SIG-M5 treated with dmso at 0.1 percent for 504 hours (cell line): ENCODE results near the gene NEUROD2.

Experiments
- DNase-seq: peaks from one replicate; lab custom pipeline; 2025; ENCODE audit not compliant: unreplicated experiment; lab: John Stamatoyannopoulos, UW

NEUROD2 gene

DNA sequence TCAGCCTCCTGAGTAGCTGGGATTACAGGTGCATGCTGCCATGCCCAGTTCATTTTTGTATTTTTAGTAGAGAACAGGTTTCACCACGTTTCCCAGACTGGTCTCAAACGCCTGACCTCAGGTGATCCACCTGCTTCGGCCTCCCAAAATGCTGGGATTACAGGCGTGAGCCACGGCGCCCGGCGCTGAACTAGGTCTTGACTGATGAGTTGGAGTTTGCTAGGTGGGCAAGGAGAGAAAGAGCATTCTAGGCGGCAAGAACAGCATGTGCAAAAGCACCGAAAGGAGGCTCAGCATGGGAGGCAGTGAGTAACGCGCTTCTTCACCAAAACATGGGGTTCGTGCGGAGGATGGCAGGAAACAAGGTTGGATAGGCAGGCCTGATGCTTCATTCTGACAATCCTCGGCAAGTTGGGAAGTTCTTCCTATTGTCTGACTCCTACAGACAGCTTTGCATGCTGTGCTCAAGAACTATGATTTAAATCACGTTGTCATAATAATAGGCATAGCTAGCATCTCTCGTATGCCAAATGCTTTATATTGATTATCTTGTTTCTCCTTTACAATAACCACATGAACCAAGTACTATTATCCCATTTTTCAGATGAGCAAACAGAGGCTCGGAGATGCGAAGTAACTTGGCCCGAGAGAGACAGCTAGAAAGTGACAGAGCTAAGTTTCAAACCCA is 26.5 kb downstream of the NEUROD2 start:
- no peak for DNase-seq

DNA sequence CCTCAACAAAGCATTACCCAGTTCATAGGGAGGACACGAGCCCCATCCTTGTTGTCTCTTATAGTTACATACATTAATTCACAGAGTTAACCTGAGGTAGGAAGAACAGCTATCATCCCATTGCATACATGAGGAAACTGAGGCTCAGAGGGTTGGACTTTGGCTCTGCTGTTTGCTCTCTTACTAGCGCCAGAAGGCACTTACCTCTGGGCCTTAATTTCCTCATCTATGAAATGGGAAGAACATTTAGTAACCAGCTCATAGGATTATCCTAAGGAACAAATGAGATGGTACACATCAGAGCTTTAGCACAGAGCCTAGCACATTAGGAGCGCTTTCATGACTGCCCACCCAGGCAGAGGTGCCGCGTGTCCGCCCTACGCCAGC is 27.6 kb downstream of the NEUROD2 start:
- no peak for DNase-seq

DNA sequence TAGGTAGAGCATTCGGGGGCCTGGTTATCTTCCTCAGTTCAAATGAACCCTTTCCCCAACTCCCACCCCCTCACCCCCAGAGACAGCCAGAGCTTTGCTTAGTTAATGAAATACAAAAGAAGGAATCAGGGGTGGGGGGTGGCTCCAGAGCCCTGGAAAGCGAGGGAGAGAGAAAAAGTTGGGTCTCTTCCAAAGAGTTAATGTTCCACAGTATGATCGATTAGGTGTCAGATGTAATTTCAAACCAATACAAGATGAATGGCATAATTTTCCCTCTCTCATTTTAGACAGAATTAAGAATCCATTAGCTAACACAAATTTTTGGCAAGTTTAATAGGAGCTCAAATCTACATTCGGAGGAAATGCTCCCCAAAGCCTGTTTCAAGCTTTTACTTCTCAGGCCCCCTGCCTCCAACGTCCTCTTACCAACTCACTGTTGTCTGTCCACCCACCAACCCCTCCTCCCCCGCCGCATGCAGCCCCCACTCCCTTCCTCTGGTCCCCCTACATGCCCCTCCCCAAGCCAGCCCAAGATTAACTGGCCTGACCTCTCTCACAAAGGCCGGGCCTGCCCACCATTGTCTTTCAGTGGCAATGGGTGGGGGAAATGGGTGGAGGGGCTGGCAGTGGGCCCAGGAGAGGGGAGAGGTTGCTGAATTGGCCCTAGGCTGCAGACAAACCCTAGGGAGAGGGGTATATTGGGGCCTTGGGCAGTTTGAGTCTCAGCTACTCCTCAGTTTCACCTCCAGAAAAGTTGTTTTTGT is 28.2 kb downstream of the NEUROD2 start:
- DNase-seq: no peak

DNA sequence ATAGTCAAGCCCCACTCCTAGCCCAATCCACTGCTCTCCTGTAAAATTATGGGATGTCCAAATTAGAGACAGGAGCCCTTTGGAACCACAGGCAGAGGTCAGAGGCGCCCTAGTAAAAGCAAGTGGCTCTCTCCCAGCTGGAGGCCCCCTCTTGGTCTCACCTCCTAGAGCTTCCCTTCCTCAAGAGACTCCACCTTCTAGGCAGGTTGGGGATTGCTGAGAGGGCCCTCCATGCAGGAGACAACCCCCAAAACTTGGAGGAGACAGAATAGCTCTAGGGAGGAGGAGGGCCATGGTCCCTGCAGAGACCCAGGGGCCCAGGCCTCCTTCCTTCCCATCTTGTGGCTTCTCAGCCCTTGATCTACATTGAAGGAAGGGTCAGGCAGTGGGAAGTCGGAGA is 29.4 kb downstream of the NEUROD2 start:
- no peak for DNase-seq

DNA sequence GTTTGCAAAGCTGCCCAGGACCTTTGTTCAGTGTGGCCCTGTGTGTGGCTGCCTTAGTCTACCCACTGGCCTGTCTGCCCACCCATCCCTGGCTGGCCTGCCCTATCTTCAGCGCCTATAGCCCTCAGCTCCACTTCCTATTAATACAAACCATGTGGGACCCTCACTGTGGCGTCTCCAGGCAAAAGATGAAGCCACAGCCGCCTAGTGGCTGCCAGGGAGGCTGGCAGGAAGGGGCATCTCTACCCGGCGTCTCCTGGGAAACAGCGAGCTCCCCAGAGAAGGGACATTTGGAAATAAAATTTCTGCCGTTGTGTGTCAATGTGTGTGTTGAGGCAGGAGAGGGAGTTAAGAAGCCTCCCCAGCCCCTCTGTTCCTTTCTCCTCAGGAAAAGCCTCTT is 31.5 kb downstream of the NEUROD2 start:
- DNase-seq: peak; percentile 44

DNA sequence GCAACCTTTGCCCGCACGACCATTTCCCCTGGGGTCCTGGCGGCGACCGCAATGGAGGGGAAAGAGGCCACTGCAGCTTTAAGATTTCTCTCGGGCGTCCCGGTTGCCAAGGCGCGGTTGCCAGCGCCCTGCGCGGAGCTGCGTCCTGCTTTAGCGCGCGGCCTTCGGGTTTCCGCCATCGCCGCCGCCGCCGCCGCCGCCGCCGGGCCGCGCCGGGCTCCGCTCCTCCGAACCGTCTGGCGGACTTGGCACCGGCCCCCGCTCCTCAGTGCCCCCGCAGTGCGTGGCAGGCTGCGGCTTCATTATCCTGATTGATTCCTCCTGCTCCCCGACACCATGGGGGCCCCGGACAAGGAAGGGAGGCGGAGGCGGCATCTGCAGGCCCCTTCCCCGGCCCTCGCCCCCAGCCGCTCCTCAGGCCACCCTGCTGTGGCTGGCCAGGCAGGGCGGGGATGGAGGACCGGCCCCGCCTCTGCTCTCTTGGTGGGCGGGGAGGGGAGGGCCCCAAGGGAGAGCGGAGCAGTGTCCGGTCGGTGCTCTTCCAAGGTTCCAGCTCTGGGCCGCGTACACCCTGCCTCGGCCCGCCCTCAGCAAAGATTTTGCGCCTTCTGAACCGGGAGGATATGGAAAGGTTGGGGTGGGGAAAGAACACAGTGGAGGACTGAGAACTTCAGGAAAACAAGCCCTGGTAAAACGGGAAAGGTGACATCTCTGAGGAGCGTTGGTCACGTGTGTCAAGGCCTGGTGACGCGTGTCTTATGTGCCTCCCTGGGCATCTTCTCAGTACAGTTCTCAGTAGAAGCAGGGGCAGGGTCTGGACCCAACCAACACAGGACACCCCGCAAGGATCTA is 34.0 kb downstream of the NEUROD2 start:
- no peak for DNase-seq

DNA sequence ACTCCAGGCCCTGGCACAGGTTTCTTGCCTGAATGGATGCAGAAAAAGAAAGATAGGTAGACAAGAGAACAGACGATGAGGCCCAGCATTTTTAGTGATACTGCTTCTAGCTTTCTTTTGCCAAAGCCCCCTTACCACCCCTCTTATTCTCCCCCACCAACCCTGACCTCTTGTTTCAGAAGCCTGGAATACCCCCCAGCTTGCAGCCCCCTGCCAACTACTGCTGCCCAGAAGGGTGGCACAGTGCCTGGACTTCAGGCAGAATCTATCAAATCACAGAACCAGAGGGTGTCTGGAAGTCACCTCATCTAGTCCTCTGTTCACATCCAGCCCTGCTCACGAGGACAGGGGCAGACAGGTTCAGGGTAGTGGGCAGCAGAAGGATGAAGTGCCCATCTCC is 35.6 kb downstream of the NEUROD2 start:
- DNase-seq: no peak

DNA sequence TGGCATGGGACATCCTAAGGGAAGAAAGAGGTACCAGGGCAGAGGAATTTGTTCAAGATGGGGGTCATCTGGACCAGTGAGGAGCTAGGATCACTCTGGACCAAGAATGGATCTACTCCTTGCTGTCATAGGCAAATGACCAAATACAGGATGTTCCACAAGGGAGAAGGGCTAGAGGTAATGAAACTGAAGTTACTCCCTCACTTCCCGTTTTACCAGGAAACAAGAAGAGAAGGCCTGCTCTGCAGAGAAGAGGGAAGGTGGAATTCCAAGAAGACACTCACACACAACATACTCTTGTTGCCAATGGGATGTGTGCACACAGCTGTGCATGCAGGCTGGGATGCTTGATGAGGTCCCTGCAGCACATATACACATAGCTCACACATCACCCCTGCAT is 38.6 kb downstream of the NEUROD2 start:
- DNase-seq: peak; percentile 61

DNA sequence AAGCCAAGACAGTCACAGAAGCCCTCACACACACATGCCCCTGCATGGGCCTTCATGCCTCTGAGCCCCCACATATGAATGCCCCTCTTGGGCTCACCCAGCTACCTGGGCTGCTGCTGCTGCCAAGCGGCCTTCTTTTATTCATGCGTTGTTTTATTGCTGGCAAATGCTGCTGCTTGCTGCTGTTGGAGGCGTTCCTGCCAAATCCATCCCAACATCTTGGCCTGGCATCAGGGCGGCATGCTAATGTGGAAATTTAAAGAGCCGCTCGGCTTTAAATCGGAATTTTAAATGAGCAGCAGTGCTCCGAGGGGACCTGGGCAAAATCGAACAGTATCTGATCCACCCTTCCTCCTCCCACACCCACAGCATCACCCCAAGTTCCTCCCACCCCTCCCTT is 39.0 kb downstream of the NEUROD2 start:
- no peak for DNase-seq

DNA sequence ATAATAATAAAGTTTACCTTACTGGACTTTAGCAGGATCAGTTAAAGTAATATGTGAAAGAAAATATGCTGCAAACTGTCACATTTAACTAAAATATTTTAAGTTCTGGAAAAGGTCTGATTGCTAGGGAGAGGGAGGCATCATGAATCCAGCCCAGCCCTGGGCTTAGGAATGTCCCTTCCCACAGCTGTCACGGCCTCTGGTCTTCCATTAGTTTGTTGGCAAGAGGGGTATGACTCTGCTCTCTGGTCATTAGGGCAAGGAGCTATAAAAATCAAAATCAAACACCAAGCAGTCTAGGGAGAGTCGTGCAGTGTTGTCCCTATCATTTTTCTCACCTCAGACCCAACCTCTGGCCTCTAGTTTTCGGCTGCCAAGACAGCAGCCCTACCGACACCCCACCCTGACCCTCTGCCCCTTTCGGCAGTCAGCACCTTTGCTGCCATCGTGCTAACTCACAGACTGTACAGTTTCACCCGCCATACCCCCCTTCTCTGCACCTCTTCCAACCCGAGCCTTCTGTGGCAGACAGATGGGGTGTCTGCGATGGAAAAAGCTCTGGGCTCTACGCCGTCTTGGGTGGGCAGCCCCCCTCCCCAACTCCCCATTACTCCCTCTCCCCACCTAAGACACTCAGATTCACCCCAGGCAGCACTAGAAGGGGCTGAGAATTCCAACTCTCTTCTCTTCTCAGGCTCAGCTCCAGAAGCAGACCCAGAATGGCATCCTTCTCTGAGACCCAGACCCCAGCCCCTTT is 41.4 kb downstream of the NEUROD2 start:
- DNase-seq: no peak

DNA sequence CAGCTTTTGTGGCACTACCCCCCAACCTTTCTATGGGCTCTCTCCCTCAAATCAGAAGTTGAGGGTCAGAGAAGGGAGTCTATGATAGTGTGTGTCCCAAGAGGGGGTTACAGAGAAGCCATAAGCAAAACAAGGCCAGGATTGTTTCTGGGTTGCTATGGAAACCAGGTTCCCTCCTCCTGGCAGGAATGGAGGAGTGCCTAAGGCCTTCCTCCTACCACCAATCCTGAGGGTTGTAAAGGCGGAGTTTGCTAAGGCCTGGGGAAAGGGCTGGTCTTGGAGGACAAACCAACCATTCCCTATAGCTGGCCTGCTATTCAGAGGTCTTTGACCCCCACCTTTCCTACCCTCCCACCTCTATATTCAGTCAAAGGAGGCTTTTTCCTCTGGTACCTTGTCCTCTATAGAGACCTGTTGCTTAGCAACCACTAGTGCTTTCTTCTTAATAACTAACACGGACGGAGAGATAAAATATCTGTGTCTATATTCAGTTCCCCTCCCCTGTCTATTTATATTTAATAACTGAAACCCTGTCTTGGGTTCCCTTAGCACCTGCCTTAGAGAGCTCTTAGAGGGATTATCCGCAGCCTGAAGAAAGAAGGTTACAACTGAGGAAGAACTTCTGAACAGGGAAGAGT is 43.4 kb downstream of the NEUROD2 start:
- no peak for DNase-seq

DNA sequence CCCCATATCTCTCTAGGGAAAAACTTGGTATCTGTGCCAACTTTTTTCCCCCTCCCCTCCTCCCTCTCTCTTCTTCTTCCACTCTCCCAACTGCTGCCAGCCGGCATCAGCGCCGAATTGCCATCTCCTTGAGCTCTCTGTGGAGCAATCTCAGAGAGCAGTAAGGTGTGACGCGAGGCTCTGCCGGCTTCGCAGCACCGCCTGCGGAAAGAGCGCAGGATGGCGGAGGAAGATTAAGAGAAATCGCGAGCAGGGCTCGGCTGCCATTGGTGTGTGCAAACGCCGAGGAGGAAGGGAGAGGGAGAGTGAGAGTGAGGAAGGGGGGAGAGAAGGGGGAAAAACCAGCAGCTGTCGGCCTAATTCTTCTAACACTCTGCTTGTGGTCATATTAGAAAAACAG is 44.2 kb downstream of the NEUROD2 start:
- no peak for DNase-seq

DNA sequence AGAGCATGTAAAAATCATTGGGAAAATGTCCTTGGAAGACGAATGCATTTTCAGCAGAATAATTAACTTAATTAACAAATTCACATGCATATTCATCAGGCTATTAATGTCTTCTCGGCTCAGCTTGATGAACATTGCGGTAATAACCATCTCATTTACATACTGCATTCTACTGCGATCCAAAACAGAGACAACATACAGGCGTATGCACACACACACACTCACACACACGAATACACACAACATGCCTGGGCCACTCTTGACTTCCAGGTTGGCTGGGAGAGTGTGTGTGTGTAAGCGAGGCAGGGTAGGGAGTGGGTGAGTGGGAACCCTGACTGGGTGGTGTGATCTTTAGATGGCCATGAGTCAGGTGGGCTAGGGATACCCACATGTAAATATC is 44.7 kb downstream of the NEUROD2 start:
- DNase-seq: no peak

DNA sequence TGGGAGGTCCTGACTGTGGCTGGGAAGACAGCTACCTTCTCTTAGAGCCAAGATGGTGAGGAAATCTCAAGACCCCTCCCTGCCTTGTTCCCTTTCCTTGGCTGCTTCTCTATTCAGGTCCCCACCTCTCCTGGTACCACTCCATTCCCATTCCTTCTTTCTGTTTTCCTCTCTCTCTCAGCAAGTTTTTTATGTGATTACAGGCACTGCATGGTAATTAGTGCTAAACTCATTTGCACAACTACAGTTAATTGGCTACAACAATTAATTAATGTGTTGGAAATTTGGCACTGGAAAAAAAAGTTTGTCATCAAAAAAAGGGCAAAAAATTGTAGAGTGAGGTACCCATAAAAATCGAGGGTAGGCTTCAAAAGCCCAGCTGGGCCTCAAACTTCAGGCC is 45.3 kb downstream of the NEUROD2 start:
- no peak for DNase-seq

DNA sequence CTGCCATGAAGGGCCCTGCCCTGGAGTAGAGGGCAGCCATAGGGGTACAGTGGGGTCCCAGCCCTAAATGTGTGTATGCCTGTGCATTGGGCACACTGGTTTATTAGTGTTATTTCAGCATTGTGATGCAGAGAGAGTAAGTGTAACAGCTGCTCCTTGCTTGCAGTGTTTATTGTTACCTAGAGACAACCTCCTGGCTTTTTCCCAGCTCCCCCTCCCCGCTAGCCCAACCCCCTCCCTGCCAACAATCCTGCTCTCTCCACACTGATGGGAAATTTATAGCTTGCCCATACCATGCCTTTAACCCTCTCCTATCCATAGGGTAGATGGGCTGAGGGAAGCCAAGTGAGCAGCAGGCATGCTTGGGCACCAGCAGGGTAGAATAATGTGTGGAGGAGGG is 51.3 kb downstream of the NEUROD2 start:
- no peak for DNase-seq

DNA sequence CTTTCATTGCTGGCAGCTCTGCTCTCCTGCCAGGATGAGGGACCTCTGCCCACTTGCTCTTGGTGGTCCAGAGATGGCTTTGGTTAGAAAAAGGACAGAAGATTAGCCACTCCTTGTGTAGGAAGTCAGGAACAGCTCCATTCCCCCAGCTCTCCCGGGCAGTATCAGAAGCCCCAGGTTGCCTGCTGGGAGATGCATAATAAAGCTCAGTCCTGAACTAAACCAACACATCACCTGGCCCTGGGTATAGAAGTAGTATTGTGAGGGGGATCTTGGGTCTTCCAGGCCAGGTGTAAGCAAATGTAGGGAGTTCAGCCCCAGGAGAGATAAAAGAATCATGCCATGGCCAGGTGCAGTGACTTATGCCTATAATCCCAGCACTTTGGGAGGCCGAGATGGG is 52.4 kb downstream of the NEUROD2 start:
- no peak for DNase-seq
